Astrocyte of the cerebellum (primary cell): ENCODE measurements around the gene ATRX.
"Not testable (repeated sequence)": the region's sequence is repeated elsewhere in the genome, so short reads cannot be mapped to it uniquely, and the experiment has no call there.

Experiments
- DNase-seq: peaks from one replicate; pipeline ENCODE4 v3.0.0-alpha.2; 2011; ENCODE audit warnings: low read depth
- H3K4me3 ChIP-seq: 2 replicates; pipeline ENCODE4 v1.5.1; 2011; ENCODE audit warnings: mild to moderate bottlenecking, low read depth, low read length, moderate library complexity
- in situ Hi-C: cut with HindIII; loops from 2 replicates; pipeline ENCODE4 v1.10.0; 2017; ENCODE audit warnings: low sequenced_read_pairs
- TF ChIP-seq, protein P1 (sequence below): IDR thresholded peaks from 2 replicates; pipeline ENCODE4 v1.5.1; 2012; ENCODE audit warnings: low read length, low read depth, moderate library complexity, mild to moderate bottlenecking; ENCODE audit errors: missing control alignments

ATRX gene

DNA sequence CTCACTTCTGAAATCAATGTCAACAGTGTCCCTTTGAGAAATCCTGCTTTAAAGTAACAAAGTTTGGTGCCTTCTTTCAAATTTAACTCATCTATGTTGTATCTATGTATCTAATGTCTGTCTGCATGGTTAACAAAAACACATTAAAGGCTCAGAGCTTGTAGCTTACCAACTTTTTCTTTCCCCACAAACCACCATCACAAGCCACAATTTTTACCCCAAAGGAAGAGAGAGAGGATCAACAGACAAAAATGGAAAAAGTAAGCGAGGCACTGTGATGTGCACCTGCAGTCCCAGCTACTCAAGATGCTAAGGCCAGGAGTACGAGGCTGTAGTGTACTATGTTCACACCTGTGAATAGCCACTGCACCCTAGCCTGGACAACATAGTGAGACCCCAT is 17.2 kb downstream of the ATRX start:
- DNase-seq = no peak
- H3K4me3 ChIP-seq = no peak overlapping the region
- in situ Hi-C loops = no loop called here
- TF ChIP-seq, protein P1, sequence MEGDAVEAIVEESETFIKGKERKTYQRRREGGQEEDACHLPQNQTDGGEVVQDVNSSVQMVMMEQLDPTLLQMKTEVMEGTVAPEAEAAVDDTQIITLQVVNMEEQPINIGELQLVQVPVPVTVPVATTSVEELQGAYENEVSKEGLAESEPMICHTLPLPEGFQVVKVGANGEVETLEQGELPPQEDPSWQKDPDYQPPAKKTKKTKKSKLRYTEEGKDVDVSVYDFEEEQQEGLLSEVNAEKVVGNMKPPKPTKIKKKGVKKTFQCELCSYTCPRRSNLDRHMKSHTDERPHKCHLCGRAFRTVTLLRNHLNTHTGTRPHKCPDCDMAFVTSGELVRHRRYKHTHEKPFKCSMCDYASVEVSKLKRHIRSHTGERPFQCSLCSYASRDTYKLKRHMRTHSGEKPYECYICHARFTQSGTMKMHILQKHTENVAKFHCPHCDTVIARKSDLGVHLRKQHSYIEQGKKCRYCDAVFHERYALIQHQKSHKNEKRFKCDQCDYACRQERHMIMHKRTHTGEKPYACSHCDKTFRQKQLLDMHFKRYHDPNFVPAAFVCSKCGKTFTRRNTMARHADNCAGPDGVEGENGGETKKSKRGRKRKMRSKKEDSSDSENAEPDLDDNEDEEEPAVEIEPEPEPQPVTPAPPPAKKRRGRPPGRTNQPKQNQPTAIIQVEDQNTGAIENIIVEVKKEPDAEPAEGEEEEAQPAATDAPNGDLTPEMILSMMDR = no peak

DNA sequence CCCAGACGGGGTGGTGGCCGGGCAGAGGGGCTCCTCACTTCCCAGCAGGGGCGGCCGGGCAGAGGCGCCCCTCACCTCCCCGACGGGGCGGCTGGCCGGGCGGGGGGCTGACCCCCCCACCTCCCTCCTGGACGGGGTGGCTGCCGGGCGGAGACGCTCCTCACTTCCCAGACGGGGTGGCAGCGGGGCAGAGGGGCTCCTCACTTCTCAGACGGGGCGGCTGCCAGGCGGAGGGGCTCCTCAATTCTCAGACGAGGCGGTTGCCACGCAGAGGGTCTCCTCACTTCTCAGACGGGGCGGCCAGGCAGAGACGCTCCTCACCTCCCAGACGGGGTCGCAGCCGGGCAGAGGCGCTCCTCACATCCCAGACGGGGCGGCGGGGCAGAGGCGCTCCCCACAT is 19.8 kb downstream of the ATRX start:
- in situ Hi-C loops, H3K4me3 ChIP-seq: not testable (repeated sequence)

DNA sequence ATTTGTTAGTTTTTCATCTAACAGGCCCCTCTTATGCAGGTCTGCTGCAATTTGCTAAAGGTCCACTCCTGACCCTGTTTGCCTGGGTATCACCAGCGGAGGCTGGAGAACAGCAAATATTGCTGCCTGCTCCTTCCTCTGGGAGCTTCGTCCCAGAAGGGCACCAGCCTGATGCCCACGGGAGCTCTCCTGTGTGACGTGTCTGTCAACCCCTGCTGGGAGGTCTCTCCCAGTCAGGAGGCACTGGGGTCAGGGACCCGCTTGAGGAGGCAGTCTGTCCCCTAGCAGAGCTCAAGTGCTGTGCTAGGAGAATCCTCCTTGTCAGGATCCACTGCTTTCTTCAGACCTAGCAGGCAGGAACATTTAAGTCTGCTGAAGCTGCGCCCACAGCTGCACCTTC is 30.5 kb downstream of the ATRX start:
- DNase-seq = no peak
- no peak overlapping the region for H3K4me3 ChIP-seq
- in situ Hi-C loops = no loop called here
- TF ChIP-seq, protein P1 = no peak

More for the DNA sequence above, 19.8 kb downstream of the ATRX start:
- DNase-seq = not testable (repeated sequence)

DNA sequence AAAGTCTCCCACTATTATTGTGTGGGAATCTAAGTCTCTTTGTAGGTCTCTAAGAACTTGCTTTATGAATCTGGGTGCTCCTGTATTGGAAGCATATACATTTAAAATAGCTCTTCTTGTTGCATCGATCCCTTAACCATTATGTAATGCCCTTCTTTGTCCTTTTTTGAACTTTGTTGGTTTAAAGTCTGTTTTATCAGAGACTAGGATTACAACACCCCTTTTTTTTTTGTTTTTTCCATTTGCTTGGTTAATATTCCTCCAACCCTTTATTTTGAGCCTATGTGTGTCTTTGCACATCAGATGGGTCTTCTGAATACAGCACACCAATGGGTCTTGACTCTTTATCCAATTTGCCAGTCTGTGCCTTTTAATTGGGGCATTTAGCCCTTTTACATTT is 32.1 kb downstream of the ATRX start:
- DNase-seq, in situ Hi-C loops: not testable (repeated sequence)

DNA sequence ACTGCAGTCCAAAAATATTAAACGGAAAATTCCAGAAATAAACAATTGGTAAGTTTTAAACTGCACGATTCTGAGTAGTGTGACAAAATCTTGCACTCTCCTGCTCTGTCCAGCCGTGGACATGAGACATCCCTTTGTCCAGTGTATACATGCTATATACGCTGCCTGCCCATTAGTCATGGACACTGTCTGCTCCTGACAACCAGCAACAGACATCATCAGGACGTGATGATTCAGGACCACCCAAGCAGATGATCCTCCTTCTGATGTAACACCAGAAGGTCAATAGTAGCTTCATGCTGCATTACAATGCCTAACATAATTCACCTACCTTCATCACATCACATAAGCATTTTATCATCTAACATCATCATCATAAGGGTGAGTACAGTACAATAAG is 36.3 kb downstream of the ATRX start:
- DNase-seq = no peak

More for the DNA sequence above, 32.1 kb downstream of the ATRX start:
- H3K4me3 ChIP-seq = not testable (repeated sequence)

DNA sequence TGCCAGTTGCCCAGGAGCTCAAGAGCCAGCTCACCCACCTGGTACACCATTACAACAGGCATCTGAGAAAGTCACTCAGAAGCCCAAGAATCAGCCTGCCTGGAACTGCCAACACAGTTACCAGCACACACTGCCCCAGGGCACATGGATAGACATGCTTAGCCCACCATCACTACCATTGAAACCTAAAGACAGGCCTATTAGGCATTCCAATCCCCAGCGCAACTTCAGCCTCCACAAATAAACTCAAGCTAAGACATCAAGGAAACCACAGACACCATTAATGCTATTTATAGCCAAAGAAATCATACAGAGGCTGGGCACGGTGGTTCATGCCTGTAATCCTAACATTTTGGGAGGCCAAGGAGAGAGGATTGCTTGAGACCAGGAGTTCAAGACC is 42.3 kb downstream of the ATRX start:
- DNase-seq = no peak
- TF ChIP-seq, protein P1 = no peak
- no peak overlapping the region for H3K4me3 ChIP-seq
- in situ Hi-C loops = no loop called here

More for the DNA sequence above, 36.3 kb downstream of the ATRX start:
- H3K4me3 ChIP-seq = no peak overlapping the region
- TF ChIP-seq, protein P1 = no peak
- in situ Hi-C loops = no loop called here

DNA sequence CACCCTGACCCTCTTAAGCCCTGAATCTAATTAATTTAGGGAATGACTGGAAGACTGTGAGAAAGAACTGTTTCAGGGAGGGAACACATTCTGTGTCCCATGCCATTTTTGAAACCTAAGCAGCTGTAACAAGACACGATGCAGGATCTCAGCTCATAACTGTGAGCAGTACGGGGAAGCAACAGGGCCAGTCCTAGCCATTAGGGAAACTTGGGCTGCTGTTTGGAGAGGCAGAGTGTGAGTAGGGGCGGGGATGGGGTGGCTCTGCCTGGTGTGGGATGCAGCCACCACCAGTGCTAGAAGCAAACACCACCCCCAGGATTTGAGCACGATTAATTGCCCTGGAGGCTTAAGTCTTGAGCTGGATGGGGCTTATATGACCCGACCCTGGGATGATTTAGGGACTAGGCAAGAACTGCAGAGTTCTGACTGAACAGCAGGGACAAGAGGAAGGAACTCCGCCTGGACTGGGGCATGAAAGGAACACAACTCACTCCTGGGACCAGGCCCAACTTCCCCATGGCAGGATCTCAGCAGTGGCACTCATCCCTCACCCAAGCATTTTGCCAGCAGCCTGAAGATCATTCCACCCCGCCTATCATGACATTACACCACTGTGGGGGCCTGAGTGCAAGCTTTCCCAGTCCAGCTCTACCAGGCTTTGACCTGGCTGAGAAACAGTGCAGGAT is 43.1 kb downstream of the ATRX start:
- TF ChIP-seq, protein P1 = no peak
- in situ Hi-C loops = no loop called here
- no peak for DNase-seq
- no peak overlapping the region for H3K4me3 ChIP-seq
